GM12872 (cell line): Measurements from ENCODE around the gene DIRAS1.

ENCODE experiments used
- TF ChIP-seq, protein P1 (sequence below): IDR thresholded peaks from 3 replicates; pipeline ENCODE4 v1.5.1; 2011; ENCODE audit warnings: low read depth, mild to moderate bottlenecking, low read length, moderate library complexity; ENCODE audit not compliant: insufficient read depth

DIRAS1 gene

GRCh38 chr19:2670217-2670616 is 51.0 kb downstream of the DIRAS1 start:
- TF ChIP-seq, protein P1, sequence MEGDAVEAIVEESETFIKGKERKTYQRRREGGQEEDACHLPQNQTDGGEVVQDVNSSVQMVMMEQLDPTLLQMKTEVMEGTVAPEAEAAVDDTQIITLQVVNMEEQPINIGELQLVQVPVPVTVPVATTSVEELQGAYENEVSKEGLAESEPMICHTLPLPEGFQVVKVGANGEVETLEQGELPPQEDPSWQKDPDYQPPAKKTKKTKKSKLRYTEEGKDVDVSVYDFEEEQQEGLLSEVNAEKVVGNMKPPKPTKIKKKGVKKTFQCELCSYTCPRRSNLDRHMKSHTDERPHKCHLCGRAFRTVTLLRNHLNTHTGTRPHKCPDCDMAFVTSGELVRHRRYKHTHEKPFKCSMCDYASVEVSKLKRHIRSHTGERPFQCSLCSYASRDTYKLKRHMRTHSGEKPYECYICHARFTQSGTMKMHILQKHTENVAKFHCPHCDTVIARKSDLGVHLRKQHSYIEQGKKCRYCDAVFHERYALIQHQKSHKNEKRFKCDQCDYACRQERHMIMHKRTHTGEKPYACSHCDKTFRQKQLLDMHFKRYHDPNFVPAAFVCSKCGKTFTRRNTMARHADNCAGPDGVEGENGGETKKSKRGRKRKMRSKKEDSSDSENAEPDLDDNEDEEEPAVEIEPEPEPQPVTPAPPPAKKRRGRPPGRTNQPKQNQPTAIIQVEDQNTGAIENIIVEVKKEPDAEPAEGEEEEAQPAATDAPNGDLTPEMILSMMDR = no peak

DNA sequence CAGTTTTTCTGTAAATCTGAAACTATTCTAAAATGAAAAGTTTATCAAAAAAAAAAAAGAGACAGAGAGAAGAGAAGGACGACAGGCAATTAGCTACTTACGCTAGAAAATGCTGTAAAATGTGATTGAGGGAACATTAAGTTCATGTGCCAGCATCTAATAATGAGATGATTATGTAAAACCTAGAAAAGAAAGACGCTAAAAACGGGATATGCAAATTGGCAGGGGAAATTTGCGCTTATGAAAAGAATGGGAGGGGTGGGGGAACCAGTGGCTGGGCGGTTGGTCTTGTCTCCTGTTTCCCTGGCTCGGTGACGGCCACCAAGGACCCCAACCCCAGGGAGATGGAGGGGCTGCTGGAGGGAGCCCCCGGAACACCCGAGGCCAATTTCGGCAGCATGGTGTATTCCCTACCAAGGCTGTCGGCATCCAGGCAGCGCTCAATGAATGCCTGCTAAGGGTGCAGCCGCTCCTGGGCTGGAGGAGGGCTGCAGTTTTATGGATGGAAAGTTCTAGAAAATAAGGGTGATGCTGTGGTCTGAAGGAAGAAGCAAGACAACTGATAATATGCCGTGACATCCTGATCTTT is 52.9 kb downstream of the DIRAS1 start:
- TF ChIP-seq, protein P1 = no peak

DNA sequence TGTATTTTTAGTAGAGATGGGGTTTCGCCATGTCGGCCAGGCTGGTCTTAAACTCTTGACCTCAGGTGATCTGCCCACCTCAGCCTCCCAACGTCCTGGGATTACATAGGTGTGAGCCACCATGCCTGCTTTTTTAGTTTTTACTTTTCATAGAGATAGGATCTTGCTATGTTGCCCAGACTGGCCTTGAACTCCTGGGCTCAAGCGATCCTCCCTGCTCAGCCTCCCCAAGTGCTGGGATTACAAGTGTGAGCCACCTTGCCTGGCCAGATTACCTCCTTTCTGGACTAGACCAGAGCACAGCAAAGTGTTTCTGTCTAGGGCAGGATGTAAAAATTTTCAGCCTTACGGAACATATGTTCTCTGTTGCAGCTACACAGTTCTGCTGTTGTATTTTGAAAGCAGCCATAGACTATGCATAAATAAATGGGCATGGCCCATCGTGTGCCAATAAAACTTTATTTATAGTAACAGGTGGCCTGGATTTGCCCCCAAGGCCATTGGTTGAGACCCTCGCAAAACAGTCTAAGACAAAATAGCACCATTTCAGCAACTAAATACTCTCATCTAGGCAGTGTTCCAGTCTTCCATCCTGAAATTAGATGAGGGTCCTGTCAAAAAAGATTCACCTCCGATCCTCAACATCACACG is 54.7 kb downstream of the DIRAS1 start:
- TF ChIP-seq, protein P1 = no peak

GRCh38 chr19:2665103-2665502 is 56.1 kb downstream of the DIRAS1 start:
- TF ChIP-seq, protein P1 = no peak
